ENCODE results near the gene TMEM218.

DNA sequence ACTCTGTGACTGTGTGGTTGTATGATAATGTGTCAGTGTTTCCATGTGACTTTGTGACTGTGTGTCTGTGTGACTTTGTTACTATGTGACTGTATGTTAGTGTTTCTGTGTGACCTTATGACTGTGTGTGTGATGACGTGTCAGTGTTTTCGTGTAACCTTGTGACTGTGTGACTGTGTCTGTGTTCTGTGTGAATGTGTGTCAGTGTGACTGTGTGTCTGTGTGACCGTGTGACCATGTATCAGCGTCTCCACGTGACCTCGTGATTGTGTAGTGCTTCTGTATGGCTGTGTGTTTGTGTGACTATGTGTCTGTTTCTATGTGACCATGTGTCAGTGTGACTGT is 43.6 kb upstream of the TMEM218 start:
- no peak for TF ChIP-seq GATA2 (IDR thresholded peaks at IDR 0.05; ENCODE audit: low read depth, low read length)
- TF ChIP-seq GATA3 (IDR thresholded peaks at IDR 0.05; ENCODE audit: low read depth, low read length), result no peak

Measured in SH-SY5Y (cell line).